NCI-H446 treated with DMSO at 0.1 percent for 48 hours (cell line): Measurements from ENCODE around the gene ENAH.

Experiments
- DNase-seq: peaks from one replicate; lab custom pipeline; 2025; lab: John Stamatoyannopoulos, UW

Gene ENAH

DNA sequence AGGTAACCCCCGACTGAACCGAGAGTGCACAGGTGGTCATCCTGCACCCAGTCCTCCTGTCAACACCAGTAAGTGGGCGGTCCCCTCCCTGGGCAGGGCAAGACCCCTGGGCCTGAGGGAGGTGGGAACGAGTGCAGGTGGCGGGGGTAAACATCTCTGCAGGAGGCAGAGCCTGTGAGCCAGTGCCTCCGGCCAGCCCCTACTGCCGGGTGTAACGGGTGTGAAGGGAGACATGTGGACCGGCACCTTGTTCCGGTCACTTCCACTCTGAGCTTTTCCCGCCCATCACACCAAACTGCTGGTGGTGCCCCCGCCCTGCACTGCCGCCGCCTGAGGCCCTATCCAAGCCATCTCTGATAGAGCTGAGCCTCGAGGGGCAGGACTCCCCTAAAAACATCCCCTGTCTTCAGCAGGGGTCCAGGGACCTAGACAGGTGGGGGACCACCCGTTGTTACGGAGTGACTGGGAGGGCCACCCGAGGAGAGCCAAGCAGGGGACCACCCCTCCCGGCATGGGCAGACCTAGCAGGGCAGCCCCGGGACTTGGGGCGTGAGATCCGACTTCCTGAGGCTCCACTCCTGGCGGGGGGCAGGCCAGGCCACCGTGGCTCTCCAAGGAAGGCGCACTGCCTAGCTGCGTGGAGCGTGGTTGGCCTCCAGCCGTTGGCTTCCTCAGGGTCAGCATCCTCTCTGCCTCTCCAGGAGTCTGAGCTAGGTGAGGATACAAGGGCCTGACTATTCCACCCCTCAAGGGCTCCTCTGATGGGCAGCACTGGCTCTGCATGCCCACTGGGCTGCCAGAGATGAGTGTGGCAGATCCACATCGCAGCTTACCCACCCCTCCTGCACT is 181.2 kb downstream of the ENAH start:
- DNase-seq: no peak

DNA sequence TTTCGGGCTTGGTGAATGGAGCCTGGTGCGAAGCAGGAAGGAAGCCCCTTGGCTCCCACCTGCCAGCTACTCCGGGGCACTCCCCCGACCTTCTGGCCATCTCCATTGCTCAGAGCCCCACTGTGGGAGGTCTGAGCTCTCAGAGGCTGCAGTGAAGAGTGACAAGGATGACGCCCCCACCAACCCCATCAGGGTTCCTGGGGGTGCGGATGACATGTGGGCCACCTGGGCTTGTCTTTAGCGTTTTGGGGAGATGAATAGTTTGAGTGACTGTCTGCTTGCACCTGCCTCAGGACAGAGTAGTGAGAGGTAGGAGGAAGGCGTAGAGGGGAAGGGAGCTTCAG is 181.8 kb downstream of the ENAH start:
- DNase-seq: no peak

DNA sequence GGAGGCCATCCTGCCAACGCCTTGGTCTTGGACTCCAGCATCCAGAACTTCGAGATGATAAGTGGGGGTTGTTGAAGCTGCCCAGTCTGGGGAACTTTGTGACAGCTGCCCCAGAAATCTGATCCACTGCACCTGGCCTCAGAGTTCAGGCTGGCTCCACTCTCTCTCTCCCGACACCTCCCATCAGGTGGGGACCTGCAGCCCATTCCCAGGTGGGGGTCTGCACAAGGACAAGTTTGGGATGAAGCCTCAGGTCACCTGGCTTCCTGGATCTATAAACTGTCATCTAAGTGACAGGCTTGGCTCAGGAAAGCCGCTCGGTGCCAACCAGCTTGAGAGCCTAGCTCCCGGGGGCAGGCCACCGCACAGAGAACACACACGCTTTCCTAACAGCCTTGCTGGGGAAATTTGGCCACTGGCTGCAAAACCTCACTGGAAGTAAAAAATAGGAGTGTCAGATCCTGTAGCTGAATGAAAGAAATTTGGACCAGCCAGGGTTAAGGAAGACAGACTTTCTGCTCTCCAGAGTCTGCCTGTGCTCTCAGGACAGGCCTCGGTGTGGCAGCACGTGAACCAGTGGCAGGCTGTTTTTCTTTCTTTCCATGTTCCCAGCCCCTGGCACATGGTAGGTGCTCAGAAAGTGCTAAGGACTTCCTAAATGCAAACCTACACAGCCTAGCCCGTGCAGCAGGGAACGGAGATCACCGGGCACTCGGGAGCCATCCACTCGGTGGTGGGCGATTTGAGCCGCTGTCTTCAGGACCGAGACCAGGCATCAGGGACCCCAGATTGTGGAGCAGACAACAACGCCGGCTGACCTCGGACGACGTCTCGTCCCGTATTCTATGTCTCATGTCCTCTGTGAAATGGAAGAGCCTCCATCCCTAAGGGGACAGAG is 182.5 kb downstream of the ENAH start:
- DNase-seq: no peak

DNA sequence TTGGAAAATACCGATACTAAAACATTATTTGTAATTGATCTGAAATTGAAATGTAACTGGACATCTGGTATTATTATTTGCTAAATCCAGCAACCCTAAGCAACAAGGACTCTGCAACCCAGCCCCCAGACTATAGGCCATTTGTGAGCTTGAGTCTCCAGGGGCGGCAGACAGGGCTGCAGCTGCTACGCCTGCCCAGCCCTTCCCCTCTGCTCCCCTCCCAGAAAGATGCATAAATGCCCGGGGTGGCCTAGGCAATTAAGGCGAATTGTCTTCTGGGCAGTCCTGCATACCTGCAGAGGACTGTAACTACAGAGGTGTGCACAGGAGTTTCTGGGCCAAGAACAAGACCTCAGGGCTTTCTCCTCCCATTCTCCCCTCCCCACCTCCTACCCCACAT is 183.9 kb downstream of the ENAH start:
- DNase-seq: no peak

DNA sequence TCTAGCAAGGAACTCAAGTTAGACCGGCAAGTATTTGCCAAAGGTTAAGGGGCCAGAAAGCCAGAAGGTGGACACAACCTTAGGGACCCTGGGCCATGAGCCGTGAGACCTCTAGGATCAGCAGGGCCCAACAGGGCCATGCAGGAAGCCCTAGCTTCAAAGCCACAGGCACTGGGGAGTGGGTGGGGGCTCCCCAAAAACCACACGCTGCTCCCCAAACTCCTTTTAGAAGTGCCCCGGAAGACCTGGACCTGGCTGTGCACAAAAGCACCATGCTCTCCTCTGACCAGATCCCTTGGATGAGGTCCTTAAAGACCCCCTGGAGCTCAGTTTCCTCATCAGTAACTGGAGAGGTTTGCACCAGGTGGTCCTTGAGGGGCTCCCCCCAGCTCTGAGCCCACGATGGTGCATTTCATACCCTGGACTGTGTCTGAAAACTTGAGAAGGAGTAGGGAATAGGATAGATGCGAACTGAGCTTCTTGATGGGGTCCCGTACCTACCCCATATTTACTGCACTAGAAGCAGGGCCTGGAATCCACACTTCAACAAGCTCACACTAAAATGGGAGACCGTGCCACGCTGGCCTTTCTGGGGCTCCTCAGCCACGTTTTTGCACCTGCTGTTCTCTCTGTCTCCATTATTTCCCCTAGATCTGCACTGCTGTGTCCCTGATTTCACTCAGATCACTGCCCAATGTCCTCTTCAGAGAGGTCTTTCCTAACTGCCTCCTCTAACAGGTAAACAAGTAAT is 184.5 kb downstream of the ENAH start:
- no peak for DNase-seq

DNA sequence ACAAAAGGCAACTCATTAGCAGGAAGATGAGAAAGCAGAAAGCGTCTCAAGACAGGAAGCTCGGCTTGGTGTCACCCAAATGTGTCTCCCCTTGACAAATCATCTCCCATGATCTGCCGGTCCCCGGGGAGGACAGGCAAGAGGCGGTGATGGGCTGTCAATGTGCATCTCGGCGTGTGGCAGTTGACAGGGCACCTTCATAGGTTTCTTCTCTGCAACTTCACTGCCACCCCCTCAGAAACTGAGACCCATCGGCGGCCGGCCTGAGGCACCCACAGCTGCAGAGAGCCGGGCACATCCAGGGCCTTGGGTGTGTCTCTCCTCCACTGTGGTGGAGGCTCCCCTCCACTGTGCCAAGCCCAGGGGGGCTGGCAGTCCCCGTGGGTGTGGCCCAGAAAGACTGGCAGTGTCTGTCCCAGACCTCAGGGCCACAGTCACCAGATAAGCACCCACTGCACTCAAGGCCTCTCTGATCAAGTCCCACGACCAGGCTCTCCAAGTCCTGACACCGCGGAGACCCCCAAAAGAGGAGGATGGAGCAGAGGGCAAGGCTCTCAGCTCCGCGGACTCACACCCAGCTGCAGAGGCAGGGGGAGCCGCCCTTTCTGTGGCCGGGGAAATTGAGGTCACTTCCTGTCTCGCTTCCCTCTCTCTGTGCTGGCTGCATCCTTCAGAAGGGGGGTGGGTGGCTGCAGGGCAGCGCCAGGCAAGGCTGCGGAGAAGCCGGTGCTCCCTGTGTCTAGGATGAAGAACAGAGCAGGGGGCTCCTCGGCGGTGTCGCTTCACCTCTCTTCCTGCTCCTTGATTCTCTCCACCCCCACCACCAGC is 185.5 kb downstream of the ENAH start:
- DNase-seq: no peak

DNA sequence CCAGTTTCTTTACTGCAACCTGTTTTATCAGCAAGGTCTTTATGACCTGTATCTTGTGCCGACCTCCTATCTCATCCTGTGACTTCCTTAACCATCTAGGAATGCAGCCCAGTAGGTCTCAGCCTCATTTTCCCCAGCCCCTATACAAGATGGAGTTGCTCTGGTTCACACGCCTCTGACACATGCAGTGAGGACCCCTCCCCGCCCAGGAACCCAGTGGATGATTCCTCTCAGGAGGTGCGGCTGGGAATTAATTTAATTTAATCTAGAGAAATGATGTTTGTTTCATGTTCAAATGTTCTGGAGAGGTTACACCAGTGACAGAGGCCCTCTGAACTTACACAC is 186.1 kb downstream of the ENAH start:
- no peak for DNase-seq

DNA sequence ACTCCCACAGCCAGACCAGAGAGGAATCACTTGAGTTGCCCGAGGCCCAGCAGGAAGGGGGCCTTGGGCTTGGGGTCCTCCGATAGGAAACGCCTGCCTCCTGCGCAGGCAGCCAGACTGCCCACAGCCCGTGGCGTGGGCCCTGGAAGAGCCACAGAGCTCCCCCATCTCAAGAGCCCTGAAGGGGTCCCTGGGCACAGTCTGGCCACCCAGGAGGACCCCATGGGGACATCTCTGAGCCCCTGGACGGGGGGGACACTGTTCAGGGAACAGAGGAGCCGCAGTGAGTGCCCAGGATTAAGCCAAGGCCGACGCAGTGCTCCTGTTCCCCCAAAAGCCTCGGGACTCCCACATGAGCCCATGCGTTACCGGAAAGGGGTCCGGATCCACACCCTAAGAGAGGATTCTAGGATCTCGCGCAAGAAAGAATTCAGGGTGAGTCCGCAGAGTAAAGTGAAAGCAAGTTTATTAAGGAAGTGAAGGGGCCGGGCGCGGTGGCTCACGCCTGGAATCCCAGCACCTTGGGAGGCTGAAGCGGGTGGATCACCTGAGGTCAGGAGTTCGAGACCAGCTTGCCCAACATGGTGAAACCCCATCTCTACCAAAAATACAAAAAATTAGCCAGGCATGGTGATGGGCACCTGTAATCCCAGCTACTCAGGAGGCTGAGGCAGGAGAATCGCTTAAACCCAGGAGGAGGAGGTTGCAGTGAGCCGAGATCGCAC is 187.0 kb downstream of the ENAH start:
- DNase-seq: no peak

DNA sequence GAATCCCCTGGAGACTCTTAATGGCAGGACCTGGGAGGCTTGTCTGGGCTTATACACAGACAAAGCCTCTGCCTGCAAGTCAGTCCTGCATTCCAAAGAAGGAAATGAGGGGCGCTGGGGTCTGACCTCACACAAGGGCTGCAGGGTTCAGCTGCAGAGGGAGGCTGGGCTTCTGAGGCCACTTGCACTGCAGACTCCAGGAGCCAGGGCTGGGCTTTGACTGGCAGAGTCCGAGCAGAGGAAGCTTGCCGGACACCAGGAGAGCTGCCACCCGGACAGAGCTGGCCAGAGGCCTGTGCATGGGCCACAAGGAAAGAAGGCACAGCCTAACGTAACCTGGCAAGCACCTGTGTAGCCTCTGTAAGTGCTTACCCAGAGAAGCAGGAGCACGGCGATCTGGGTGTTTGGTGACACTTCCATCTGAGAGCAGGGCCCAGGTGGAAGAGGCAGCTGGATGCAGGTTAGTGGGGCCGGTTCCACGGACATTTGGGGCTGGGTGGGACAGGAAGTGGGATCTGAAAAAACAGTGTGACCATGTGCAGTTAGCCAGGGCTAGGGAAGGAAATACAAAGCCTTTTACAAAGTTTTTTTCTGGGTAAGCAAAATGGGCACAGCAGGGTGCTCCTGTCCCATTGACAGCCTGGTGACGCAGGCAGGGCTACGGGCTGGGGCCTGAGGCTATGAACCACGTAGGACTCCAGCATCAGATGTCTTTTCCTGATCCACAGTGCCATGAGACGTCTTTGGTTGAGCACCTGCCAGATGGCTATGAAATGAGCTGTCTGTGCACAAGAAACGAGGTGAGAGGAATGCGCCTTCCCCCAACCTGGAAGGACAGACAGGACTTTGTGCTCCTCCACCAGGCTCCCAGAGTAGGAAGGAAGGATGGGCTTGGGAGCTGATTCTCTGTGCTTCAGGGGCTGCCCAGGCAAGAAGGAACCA is 187.8 kb downstream of the ENAH start:
- no peak for DNase-seq

DNA sequence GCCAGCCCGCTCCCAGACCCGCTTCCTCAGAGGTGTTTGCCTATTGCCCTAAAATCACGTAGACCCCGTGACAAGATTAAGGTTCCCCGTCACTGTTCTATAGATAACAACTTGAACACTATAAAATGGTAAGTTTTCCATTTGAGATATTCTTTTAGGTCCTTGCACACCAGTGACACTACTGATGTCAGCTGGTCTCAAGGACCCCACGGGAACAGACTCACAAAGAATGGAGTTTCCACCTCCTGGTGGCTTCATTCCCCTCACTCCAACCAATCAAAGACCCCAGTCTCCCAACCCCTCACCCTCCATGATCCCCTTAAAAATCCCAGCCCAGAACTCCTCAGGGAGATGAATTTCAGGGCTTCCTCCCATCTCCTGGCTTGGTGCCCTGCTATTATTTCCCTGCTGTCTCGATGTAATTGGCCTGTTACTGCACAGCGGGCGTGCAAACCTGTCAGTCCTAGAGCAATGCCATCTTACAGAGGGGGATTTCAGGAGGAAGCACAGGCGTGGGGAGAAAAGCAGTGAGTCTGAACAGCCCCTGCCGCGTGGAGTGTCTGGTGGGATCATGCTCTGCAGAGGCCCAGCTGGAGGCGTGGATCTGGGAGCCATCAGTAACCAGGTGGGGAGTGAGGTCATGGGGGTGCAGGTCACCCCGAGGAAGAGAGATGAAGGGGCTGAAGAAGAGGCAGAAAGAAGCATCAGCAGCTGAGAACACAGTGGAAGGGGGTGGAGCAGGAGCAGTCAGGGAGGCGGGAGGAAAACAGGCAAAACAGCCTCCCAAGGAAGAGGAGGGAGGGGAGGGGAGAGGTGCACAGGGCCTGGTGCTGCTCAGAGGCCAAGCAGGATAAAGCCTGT is 190.0 kb downstream of the ENAH start:
- DNase-seq: peak; percentile 53

DNA sequence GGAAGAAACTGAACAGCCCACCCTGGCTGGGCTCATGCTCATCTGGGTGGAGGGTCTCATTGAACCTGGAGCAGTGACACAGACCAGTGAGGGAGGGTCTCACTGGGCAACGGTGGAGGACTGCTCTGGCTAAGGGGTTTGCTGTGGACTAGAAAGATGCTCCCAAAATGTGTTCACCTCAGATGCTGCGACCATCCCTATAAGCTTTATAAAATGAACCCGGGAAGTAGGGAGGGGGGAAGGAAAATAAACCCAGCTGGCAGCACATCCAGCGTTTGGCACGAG is 190.6 kb downstream of the ENAH start:
- no peak for DNase-seq

DNA sequence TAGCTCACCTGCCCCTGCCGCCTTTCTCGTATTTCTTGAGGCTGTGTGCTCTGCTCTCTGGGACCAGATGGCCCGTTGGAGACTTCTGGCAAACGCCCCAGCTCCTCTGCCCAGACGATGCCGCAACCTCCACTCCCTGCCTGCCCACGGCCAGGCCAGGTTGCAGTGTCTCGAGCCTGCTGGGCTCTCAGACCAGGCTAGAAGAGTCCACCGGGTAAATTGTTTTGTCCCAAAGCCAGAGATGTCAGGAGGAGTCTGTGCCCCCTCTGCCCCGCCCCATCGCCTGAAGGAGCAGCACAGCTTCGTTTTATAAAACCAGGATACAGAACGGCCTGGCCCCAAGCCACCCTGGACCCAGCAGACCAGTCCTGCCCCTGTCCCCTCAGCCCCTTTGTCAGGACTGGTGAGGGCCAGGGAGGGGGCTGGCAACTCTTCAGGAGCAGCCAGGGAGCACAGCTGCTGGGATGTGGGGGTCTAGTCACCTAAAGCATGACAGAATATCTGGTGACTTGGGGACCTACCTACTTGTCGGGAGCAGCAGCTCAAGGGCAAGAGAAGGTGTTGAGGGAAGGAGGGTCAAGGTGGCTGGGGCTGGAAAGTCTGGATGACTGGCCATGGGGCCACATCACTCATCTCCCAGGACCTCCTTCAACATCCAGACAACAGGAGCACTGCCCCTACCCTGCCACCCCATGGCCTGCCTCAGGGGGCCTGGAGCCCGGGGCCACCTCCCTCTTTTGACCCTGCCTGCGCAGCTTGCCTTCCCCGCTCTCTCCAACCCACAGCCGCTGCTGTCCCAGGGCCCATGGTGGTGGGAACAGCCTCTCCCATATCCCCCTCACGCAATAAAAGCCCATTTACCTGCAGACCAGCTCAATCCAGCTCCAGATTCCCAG is 191.1 kb downstream of the ENAH start:
- peak; percentile 13 for DNase-seq

DNA sequence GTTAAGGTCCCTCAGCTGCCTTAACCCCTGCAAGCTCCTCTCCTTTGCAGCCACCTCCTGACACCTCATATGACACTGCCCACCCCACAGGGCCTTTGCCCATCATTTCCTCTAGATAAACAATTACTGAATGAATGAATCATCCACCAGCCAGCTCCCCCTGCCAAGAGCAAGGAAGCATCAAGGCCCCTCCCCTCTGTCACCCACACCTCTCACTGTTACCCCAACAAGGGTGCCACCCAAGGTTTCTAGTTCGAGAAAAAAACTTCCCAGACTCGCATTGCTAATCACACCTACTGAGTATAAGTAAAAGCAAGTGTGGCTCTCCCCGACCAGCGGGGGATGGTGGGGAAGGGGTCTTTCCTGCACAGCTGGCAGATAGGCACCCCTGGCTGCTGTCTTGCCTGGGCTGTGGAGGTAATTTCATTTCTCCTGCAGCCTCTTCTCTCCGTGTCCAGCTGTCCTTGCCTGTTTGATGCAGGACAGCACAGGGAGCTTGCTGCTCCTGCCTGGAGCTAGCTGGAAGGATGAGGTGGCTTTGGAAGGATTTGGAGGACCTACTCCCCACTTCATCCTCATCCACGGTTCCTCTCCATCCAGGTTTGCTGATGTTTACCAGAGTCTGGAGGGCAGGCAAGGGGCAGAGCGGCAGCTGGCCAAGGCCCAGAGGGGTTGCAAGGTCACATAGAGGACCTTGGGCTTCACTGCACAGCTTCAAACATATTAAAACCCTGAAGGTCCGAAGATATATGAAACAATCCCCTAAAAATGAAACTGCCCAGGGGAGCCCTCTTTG is 192.0 kb downstream of the ENAH start:
- DNase-seq: no peak

DNA sequence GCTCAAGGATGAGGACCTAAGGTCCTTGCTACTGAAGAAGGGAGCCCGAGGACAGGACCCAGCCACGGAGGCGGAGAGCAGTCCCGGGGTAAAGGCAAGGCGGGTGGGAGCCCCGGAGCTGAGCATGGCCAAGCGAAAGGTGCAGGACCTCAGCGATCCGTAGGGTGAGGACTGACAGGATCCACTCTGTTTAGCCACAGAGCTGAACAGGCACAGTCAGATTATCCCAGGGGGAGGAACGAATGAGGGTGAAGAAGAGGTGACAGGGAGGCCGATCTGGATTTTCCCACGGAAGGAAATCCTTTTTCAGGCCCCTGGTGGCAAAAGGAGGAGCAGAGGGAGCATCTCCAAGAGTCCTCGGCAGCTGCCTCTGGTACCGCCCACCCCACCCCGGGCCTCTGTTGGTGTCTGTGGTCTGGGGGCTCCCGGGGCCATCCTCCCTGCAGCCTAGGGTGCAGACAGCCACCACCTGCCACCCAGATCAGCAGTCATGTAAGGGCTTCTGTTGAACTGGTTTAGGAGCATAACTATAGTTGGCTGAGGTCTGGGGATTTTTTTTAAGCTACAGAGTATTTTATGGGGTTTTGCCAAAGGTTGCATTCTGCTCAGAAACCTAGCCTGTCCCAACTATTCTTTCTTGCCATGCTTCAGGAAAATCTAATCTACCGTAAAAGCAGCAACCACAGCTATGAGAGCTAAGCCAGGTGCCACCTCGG is 192.7 kb downstream of the ENAH start:
- DNase-seq: peak; percentile 22

DNA sequence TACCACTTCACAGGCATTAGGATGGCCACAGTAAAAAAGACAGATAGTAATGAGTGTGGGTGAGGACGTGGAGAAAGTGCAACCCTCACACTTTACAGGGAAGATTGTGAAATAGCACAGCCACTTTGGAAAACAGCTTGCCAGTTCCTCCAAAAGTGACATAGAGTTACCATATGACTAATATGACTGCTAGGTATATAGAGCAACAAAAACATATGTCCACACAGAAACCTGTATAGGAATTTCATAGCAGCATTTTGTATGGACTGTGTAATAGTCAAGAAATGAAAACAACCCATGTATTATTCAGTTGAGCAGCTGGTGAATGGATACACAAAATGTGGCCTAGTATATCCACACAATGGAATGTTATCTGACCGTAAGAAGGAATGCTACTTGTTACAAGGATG is 194.7 kb downstream of the ENAH start:
- DNase-seq: no peak

DNA sequence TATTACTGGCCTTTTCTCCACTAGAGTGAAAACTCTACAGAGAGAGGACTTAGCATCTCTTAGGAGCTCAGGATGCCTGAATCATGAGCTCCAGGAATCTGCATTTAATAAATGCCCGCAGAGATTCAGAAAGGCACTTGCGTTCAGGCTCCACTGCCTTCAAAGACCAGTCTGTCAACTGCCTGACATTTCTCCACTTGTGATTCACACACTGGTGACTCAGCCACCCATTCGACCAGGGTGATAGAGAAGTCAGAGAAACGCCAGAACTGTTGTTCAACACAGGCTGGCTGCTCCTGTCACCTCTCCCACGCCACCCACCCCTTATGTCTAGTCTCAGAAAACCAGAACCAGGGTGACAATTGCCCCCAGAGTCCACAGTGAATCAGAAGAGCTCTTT is 198.2 kb downstream of the ENAH start:
- DNase-seq: no peak
